ENCODE measurements around the gene TRPM7.

The TRPM7 gene

DNA sequence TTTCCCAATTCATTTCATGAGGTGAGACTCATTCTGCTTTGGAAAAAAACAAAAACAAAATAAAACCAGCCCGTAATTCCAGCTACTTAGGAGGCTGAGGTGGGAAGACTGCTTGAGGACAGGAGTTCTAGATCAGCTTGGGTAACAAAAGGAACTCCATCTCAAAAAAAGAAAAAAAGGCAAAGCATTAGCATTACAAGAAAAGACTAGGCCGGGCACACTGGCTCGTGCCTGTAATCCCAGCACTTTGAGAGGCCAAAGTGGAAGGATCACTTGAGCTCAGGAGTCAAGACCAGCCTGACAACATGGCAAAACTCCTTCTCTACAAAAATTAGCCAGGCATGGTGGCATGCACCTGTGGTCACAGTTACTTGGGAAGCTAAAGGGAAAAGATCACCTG lies 33.9 kb downstream of the TRPM7 start:
- Histone ChIP-seq H3K9me3 (ENCODE audit: insufficient read depth, low read length, severe bottlenecking) (no peaks in the 10 kb centered on the region), H2AFZ (ENCODE audit: low read depth, low read length) (no peak overlapping the region), H3K79me2 (ENCODE audit: insufficient read depth, low read length) (peaks cover 19% of the 10 kb centered on the region), H3K27me3 (ENCODE audit: insufficient read depth, low read length, poor library complexity) (no peaks in the 10 kb centered on the region), H3K4me3 (ENCODE audit: low read depth in 1 of 2, low read length in 2 of 2) (no peak overlapping the region), H4K20me1 (ENCODE audit: insufficient read depth, low read length) (no peaks in the 10 kb centered on the region; the same call in 1 of the 2 replicates), H3K4me1 (ENCODE audit: insufficient read depth, low read length) (no peaks in the 10 kb centered on the region), H3K36me3 (ENCODE audit: insufficient read depth, low read length) (peaks cover 75% of the 10 kb centered on the region), H3K4me2 (ENCODE audit: insufficient read depth, low read length) (no peak overlapping the region), H3K9ac (ENCODE audit: low read depth, low read length) (no peak overlapping the region), H3K27ac (ENCODE audit: low read length) (no peak overlapping the region)
- TF ChIP-seq CTCF (IDR thresholded peaks at IDR 0.05; ENCODE audit: borderline replicate concordance, extremely low read depth, low read length, poor library complexity, severe bottlenecking) (no peak), EZH2 (IDR thresholded peaks at IDR 0.05; ENCODE audit: borderline replicate concordance, low read depth, low read length, severe bottlenecking) (no peak)
- DNase-seq (no peak), ATAC-seq (ENCODE audit: insufficient read depth, low read depth) (no peak)

DNA sequence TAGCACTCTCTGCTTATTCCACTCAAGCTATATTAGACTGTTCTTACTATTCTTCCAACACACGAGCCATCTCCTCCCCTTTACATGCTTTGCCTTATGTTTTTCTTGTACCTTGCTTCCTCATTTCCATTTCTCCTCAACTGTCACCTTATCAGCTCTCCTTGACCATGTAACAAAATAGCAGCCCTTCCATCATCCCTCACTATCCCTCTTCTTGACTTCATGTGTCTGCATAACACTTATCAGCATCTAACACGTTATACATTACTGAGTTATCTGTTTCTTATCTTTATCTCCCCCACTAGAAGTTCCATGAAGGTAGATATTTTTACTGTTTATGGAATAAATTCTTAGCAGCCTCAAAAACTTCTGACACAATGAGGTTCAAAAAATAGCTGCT lies 45.3 kb downstream of the TRPM7 start:
- Histone ChIP-seq H3K9me3 (ENCODE audit: insufficient read depth, low read length, severe bottlenecking) (no peaks in the 10 kb centered on the region), H3K4me3 (ENCODE audit: low read depth in 1 of 2, low read length in 2 of 2) (no peak overlapping the region), H4K20me1 (ENCODE audit: insufficient read depth, low read length) (no peaks in the 10 kb centered on the region), H3K4me1 (ENCODE audit: insufficient read depth, low read length) (no peaks in the 10 kb centered on the region), H3K36me3 (ENCODE audit: insufficient read depth, low read length) (peaks cover 77% of the 10 kb centered on the region), H3K27ac (ENCODE audit: low read length) (no peak overlapping the region), H3K27me3 (ENCODE audit: insufficient read depth, low read length, poor library complexity) (no peaks in the 10 kb centered on the region), H3K4me2 (ENCODE audit: insufficient read depth, low read length) (no peak overlapping the region), H3K79me2 (ENCODE audit: insufficient read depth, low read length) (peaks cover 5% of the 10 kb centered on the region; the same call in 1 of the 2 replicates), H2AFZ (ENCODE audit: low read depth, low read length) (no peak overlapping the region), H3K9ac (ENCODE audit: low read depth, low read length) (no peak overlapping the region)
- DNase-seq (no peak), ATAC-seq (ENCODE audit: insufficient read depth, low read depth) (no peak)
- TF ChIP-seq EZH2 (IDR thresholded peaks at IDR 0.05; ENCODE audit: borderline replicate concordance, low read depth, low read length, severe bottlenecking) (no peak), CTCF (IDR thresholded peaks at IDR 0.05; ENCODE audit: borderline replicate concordance, extremely low read depth, low read length, poor library complexity, severe bottlenecking) (no peak)

- Histone ChIP-seq H3K36me3 (ENCODE audit: insufficient read depth, low read length) (peaks cover 76% of the 10 kb centered on the region), H3K9ac (ENCODE audit: low read depth, low read length) (no peak overlapping the region), H3K27me3 (ENCODE audit: insufficient read depth, low read length, poor library complexity) (no peaks in the 10 kb centered on the region), H3K4me3 (ENCODE audit: low read depth in 1 of 2, low read length in 2 of 2) (no peak overlapping the region), H3K4me2 (ENCODE audit: insufficient read depth, low read length) (no peak overlapping the region), H3K9me3 (ENCODE audit: insufficient read depth, low read length, severe bottlenecking) (no peaks in the 10 kb centered on the region), H3K4me1 (ENCODE audit: insufficient read depth, low read length) (no peaks in the 10 kb centered on the region), H3K79me2 (ENCODE audit: insufficient read depth, low read length) (no peaks in the 10 kb centered on the region), H2AFZ (ENCODE audit: low read depth, low read length) (no peak overlapping the region), H4K20me1 (ENCODE audit: insufficient read depth, low read length) (no peaks in the 10 kb centered on the region), H3K27ac (ENCODE audit: low read length) (no peak overlapping the region)
- ATAC-seq (ENCODE audit: insufficient read depth, low read depth) (no peak), DNase-seq (no peak)
- no peak for TF ChIP-seq CTCF (IDR thresholded peaks at IDR 0.05; ENCODE audit: borderline replicate concordance, extremely low read depth, low read length, poor library complexity, severe bottlenecking)
- no peak for TF ChIP-seq EZH2 (IDR thresholded peaks at IDR 0.05; ENCODE audit: borderline replicate concordance, low read depth, low read length, severe bottlenecking)
Observed at GRCh38 chr15:50636146-50636545, 50.5 kb downstream of the TRPM7 start.

- H3K4me1 ChIP-seq (ENCODE audit: insufficient read depth, low read length): no peaks in the 10 kb centered on the region
- no peaks in the 10 kb centered on the region for H4K20me1 ChIP-seq (ENCODE audit: insufficient read depth, low read length)
- H2AFZ ChIP-seq (ENCODE audit: low read depth, low read length): no peak overlapping the region
- no peaks in the 10 kb centered on the region for H3K27me3 ChIP-seq (ENCODE audit: insufficient read depth, low read length, poor library complexity)
- TF ChIP-seq CTCF (IDR thresholded peaks at IDR 0.05; ENCODE audit: borderline replicate concordance, extremely low read depth, low read length, poor library complexity, severe bottlenecking) (no peak), EZH2 (IDR thresholded peaks at IDR 0.05; ENCODE audit: borderline replicate concordance, low read depth, low read length, severe bottlenecking) (no peak)
- no peak overlapping the region for H3K9ac ChIP-seq (ENCODE audit: low read depth, low read length)
- H3K79me2 ChIP-seq (ENCODE audit: insufficient read depth, low read length): no peaks in the 10 kb centered on the region
- DNase-seq (no peak), ATAC-seq (ENCODE audit: insufficient read depth, low read depth) (no peak)
- no peak overlapping the region for H3K27ac ChIP-seq (ENCODE audit: low read length)
- no peak overlapping the region for H3K4me3 ChIP-seq (ENCODE audit: low read depth in 1 of 2, low read length in 2 of 2)
- peaks cover 74% of the 10 kb centered on the region for H3K36me3 ChIP-seq (ENCODE audit: insufficient read depth, low read length)
- no peak overlapping the region for H3K4me2 ChIP-seq (ENCODE audit: insufficient read depth, low read length)
- H3K9me3 ChIP-seq (ENCODE audit: insufficient read depth, low read length, severe bottlenecking): no peaks in the 10 kb centered on the region
Observed at GRCh38 chr15:50633653-50634052, 52.9 kb downstream of the TRPM7 start.
